GM15510 (cell line): Measurements from ENCODE around the gene AANAT.

Experiments used
- POLR2A ChIP-seq: IDR thresholded peaks from 3 replicates; pipeline ENCODE4 v1.6.1; 2011; ENCODE audit warnings: borderline replicate concordance; ENCODE audit not compliant: insufficient read length; ENCODE audit errors: extremely low read depth

AANAT gene

GRCh38 chr17:76451506-76451905 lies 15.9 kb upstream of the AANAT start:
- no peak for TF ChIP-seq POLR2A

DNA sequence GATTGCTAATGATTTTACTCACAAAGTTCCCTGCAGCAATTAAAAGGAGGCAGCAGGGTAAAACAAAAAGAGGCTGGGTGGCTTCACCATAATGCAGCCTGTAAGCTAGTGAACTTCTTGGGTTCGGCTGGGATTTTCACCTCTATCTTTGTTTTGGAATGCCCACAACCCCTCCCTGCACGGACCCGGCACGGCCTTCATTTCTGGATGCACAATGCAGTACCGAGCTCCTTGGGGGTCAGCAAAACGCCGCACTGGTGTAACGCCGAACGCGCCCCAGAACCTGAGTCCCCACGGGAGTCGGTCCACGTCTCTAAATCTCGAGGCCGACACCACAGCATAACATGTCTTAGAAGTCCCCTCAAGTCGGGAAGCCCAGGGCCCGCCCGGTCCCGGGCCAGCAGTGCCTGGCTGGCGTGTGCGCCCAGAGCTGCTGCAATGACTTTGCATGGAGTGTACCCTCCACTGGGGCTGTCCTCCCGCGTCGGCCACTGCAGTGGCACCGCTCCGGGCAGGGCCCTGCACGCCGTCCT lies 15.2 kb upstream of the AANAT start:
- no peak for TF ChIP-seq POLR2A

DNA sequence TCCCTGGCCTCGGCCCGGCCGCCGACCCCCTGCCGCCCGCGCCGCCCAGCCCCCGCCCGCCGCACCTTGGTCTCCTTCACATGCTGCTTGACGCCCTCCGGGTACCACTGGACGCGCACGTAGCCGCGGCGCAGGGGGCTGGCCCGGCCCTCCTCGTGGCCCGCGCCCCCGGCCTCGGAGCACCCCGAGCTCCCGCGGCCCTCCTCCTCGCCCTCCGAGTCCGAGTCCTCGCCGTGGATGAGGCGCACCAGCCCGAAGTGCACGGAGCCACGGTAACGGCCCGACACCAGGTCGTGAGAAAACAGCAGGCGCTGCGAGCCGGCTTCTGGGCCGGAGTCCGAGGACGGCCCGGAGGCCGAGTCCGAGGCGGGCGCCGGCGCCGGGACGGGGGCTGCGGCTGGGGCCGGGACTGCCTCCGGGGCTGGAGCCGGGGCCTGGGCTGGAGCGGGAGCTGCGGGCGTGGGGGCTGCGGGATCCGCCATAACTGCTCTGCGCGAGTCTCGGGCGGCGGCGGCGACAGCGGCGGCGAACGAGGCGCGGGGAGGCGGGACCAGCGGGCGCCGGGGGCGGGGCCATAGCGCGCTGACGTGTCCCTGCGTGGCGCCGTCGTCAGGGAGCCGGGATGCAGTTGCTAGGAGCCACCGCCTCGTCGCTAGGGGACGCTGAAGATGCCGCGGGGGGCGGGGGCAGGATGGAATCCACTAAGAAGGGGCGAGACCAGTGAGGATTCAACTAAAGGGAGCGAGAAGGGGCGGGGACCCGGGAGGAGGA lies 14.6 kb upstream of the AANAT start, which contains the start of gene UBE2O:
TSS of gene UBE2O (minus strand) at position 493 of the 771 bp plus-strand sequence. CDS start at position 482, 11 bp downstream.
- TF ChIP-seq POLR2A = peak; percentile 87

GRCh38 chr17:76453431-76453743 lies 14.0 kb upstream of the AANAT start:
- TF ChIP-seq POLR2A = no peak

DNA sequence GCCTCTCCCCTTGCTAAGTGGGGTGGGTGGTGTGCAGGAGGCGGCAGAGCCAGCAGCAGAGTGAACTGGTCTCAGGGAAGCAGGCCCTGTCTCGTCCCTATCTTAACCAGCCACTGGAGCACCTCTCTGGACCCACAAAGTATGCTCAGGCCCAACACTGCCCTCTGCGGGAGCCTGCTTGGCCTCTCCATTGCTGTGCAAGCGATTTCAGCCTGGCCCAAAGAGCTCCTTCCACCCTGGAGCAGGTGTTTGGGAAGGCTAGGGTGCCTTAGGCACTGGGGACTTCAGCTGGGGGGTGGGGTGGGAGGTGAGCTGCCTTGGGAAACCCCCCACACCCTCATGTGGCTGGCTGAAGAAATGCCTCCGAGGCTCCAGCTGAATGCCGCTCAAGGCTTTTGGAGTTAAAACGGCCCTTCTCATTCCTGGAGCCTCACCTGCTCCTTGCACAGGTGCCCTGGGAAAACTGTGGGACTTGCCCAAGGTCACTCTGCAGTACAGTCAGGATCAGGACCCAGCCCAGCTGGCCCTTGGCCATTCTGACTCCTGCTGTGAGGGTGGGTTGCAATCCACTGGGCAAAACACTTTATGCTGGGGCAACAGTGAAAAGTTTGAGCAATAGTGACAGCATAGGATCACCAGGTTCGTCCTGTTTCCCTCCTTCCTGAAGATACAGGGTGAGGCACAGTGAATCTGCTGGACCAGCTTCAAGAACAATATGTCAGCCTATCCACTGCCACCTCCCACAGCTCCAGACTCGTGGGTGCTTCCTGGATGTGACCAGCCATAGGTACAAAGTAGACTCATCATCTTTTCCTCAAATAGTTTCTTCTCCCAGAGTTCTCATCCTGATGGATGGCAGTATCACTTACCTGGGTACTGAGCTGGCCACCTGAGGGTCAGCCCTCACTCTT lies 8.6 kb upstream of the AANAT start:
- TF ChIP-seq POLR2A = no peak

DNA sequence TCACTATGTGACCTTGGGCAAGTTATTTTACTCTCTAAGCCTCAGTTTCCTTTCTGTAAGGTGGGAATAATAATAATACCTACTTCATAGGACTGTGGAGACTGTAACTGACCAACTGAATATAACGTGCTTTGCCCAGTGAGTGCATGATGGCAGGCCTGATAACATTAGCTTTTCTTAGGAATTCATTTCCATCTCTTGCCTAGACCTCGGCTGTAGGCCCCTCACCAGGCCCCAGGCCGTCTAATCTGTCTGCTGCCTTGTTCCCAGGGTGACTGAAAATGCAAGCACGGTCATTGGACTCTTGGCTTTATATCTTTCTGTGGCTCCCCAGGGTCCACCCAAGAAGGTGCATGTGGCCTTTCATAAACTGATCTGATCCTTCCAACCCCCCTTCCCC lies 7.7 kb upstream of the AANAT start:
- TF ChIP-seq POLR2A = no peak

DNA sequence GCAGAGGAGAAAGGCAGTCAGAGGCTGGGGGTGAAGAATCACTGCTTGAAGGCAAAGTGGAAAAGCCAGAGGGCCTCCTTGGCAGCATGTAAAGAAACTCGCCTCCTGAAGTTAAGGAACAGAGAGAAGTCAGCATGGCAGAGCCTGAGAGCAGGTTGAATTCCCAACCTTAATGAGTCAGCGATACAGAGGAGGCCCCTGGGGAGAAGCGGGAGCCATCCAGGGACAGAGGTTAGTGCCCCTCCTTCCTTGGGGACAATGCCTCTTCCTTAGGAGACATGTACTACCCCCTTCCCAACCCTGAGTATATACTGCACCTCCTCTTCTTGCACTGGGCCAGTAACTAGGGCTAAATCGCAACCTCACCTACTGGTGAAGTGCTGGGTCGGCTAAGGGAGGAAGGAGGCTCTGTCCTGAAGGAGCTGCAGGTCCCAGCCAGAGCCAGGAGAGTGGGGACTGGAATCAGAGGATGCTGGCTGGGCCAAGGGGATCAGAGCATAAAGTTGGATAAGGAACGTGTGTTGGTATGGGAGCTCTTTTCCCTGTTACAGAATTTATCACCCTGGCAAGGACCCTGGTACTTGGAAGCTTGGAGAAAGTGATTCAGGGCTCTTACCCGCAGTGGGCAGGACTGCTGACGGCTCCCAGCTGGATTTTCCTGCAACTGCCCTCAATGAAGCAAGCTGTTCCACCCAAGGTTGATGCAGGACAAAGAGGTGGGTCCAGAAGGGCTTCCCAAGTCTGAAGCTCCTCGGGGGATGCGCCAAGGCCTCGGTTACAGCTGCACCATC lies 5.4 kb upstream of the AANAT start:
- no peak for TF ChIP-seq POLR2A

DNA sequence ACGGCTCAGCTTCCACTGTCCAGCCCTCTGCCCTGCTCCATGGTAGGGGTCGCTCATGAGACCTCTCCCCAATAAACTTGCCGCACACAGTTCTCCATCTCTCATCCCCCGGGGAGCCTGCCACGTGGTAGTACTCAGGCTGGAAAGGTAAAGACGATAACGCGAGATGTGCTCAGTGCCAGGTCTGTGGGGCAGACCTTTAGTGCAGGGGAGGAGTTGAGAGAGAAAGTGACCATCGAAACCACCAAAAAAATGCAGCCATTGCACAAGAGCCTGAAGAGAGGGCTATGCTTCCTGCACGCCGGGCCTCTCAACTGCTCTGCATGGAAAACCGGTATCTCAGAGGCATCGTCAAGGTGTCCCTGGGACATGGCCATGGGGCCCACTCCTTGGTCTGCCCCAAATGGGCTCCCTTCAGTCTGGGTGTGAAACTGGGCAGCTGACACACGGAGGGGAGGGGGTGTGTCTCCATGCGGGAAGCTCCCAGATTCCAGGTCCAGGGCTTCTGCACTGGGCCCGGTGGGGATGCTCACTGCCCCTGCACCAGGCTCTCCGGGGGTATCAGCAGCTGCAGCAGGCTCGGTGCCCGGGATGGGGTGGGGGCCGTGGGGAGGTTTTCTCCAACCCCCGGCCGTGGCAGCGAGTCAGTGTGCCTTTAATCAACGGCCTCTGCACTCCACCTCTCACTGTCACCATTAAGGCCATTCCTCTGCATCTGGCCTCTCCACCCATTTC lies 4.7 kb upstream of the AANAT start:
- no peak for TF ChIP-seq POLR2A

- no peak for TF ChIP-seq POLR2A
These were observed 650 bp upstream of the AANAT start for GRCh38 chr17:76466775-76467130.

DNA sequence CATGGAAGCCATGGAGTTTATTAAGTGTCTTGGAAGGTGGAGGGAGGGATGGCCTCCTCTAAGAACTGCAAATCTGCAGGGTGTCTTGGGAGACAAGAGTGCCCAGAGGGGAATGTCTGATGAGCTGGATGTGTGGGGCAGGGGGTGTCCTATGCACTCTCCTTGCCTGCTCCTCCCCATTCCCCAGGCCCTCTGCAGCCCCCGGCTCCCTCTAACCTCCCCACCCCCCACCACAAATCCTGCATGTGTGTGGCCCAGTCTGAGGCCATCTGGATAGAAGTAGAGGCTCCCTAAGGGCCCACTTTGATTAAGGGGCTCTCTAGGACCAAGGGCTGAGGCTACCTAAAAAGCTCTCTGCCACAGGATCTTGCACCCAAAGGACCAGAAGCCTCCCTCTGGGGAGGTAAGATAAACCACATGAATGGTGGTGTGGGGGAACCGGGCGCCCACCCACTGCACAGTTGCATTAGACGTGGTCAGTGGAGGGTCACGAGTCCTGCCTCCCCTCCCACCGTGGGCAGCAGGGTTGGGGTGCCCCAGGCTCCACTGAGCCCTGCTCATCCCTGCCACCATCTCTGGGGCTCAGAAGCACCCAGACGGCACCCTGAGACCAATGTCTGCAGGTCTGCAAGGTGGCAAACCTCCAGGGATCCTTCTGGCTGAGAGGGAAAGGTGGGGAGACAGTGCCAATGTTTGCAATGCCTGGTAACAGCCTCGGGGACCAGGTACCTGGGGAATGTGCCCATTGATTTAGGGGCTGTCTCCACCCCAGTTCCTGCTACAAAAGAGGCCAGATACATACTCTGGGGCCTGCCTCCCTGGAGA lies 618 bp downstream of the AANAT start:
- TF ChIP-seq POLR2A = no peak

GRCh38 chr17:76468634-76469010 lies 1.2 kb downstream of the AANAT start:
- no peak for TF ChIP-seq POLR2A

- TF ChIP-seq POLR2A = no peak
These were observed 1.9 kb downstream of the AANAT start for GRCh38 chr17:76469076-76469990.
